Measurements from ENCODE around the gene SFR1.

The SFR1 gene, protein sequence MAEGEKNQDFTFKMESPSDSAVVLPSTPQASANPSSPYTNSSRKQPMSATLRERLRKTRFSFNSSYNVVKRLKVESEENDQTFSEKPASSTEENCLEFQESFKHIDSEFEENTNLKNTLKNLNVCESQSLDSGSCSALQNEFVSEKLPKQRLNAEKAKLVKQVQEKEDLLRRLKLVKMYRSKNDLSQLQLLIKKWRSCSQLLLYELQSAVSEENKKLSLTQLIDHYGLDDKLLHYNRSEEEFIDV

DNA sequence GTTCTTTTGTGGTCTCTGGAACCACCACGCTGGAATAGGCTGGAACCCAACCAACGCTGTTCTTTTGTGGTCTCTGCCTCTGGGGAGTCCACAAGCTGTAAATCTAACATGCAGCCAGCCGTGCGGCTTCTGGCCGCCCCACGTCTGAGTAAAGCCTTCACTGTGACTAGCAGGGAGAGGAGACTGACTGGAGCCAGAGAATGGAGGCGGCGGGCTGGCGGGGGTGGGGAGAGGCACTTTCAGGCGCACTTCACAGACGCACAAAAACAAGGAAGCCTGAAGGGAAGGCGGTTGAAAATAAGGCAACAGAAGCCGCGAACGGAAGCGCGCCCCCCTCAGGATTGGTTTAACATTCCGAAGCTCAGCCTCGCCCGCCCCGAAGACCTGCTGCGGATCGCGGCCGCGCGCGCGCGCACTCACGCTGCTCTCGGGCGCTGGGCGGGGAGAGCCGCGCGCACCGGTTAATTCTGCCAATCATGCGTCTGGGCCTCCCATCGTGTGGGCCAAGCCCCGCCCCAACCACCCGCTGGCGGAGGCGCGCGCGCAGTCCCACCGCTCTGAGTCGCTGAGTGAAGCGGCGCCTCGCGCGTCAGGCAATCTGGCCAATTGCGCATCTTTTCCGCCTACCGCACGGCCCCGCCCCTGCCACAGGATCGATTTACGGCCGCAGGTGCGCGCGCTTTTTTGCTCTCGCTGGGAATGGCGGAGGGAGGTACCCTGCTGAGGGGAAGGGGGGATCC lies at the start of gene SFR1:
SFR1 (plus strand) TSS at position 687 of the 740 bp plus-strand sequence; CDS start at position 700, 13 bp downstream.
- peak; percentile 99 for DNase-seq (ENCODE audit: low spot score)

DNA sequence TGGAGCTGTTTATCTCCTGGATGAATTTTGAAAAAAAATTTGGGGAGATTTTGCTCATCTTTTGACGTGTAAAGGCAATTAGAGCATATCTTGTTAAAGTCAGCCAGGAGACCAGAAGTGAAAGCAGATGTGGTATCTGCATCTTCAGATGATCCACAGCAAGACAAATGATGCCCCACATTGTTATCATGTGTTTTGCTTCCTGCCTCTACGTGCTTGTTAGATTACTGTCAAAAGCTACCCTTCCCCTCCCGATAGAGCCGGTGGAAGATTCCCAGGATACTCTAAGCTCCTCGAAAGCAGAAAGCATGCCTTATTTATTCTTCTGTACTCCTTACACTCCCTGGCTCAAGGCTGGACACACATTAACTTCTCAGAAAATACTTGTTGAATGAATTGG lies 49.2 kb upstream of the SFR1 start:
- DNase-seq (ENCODE audit: low spot score), result no peak

DNA sequence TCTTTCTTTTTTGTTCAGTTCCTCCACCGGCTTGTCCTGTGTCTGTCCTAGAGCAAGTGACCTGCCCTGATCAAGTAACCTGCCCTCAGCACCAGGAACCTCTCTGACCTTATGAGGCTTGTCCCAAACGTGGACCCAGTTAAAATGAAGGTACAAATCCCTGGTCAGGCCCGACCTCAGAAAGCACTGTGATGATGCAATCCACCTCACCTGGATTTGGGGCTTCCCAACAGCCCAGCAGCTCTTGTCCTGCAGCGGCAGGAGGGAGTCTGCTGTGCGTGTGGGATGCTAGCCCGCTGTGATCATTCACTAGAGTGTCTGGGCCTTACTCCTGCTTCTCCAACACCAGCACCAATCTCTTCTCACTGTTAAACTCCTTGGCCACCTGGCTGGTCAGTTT lies 47.5 kb upstream of the SFR1 start:
- DNase-seq (ENCODE audit: low spot score), result no peak

DNA sequence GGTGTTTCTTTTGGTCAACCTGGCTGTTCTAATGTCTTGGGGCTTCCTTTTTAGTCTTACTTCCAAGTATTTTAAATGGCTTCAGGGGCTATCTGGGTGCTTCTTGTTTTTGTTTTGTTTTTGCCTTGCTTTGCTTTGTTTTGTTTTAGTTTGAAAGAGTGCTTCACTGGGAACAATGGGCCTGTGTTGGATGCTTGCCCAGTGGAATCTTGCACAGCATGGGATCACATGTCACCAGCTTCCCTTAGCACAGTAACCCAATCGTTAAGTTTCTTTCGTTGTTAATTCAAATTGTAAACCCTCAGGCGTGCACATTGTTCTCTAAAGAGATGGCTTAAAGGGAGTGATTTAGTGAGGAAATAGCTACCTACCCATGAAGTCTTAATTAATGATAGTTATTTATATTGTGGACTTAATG lies 45.2 kb upstream of the SFR1 start:
- DNase-seq (ENCODE audit: low spot score), result no peak

DNA sequence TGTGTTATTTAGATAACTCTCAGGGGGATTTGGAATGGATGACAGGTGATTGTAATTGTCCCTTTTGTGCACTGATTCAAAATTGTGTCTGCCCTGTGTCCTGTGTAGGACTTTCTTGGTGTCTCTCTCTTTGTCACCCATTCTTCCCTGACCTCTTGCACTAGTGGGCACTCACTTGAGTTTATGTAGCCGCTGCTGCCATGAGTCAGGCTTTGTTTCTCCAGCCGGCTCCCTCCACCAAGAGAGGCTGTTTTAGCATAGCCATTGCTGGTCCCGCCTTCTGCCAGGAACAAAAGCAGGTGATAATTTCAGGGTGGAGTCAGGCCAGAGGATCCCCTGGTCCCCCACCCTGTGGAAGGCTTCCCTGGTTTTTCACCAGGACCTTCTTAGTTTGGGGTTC lies 44.7 kb upstream of the SFR1 start:
- DNase-seq (ENCODE audit: low spot score), result no peak

DNA sequence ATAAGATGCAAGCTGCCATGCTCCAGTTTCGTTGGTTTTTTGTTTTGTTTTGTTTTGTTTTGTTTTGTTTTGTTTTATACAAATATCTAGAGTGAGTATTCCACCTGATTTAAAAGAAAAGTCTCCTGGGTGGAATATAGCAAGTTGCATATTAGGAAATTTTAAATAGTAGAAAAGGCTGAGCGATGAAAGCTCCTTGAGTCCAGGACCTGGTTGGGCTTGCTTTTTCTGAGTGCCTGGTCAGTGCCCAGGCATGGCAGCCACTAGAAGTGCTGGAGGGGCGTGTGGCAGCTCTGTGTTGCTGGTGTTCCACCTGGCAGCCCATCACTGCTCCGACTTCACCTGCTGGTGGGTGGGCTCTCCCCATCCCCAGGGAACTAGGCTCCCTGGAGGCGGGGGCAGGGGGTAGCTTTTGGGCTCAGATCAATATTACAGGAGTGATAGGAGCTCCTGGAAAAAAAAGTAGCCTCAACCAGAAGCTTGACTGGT lies 44.3 kb upstream of the SFR1 start:
- DNase-seq (ENCODE audit: low spot score), result no peak

DNA sequence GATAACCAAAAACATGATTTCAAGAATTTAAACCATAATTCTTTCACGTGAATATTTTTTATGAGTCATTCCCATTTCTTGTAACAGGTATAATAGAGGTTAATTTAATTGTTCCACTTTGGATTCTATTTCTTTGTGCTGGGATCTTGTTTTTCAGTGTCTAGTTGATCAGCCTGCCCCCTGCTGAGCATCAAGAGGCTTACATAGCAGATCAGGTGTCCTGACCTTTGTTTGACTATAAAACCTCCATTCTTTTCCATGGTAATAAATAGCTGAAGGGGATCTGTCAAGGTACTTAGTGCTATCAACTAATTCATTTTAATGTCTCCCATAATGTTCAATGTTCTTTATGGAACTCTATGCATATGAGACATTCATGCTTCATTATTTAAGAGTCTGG lies 41.2 kb upstream of the SFR1 start:
- DNase-seq (ENCODE audit: low spot score), result peak; percentile 26

DNA sequence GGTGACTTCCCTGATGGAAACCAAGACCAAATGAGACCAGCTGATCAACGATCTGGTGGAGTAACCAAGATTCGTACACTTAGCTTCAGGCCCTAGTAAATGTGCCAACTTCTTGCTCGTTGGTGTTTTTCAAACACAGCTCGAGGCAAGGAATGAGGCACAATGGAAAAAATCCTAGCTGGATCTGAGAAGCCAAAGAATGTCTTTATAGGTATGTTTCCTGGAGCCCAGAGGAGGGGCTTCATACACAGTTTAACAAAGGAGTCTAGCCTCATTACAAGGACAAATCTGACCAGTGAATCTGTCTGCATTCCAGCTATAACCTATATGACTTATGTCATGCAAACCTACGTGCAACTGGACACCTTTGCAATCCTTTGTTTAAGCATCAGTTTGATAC lies 40.0 kb upstream of the SFR1 start:
- DNase-seq (ENCODE audit: low spot score), result no peak

DNA sequence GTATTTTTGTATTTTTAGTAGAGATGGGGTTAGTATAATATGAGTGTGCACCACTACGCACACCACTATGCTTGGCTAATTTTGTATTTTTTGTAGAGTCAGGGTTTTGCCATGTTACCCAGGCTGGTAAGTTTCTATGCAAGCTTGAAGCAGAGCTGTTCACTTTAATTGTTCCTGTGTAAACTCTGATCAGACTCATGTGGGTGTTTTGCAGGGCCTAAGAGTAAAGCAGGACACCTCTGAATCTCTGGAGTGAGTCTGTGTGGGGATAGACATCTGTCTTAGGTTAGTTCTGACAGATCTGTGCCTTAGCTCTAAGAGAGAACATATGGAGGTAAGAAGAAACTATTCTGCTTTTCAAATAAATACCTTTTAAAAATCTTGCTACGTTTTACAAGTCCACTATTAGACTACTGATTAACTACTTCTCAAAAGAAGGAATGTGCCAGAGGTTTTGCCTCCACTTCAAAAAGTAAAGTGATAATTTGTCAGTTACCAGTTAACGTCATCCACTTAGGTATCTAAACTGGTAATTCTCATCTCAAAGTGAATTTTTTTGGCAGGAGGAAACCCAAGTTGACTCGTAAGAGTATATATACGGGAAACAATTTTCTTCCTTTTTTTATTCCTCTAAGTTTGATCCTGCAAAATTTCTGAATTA lies 37.4 kb upstream of the SFR1 start:
- no peak for DNase-seq (ENCODE audit: low spot score)

DNA sequence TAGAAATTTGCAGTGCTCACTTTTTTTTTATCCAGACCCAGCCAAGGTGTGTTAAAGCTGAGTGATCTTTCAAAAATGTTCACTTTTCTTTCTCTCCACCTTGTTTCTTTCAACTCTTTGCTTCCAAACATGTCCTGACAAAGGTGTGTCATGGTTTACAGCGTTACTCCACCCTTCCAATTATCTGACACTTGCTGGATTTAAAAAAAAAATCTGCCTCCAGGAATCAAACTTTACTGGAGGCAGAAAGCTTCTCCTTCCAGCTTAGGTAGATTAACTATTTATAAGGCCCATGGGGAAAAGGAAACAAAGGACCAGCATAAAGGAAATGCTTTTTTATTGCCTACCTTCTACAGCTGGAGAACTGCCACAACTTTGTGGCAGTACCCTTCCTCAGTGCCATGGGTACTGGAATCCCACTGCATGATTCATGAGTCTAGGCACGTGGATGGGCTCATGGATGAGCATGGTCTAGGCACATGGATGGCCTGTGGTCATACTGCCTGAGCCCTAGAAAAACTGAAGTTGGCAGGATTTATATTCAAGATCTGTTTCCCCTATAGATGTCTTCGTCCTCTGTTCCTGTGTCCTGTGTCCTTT lies 36.1 kb upstream of the SFR1 start, which contains the start of gene COL17A1:
COL17A1 (minus strand) TSS at position 80 of the 600 bp plus-strand sequence. CDS start 5,207 bp downstream, outside the sequence.
- no peak for DNase-seq (ENCODE audit: low spot score)

DNA sequence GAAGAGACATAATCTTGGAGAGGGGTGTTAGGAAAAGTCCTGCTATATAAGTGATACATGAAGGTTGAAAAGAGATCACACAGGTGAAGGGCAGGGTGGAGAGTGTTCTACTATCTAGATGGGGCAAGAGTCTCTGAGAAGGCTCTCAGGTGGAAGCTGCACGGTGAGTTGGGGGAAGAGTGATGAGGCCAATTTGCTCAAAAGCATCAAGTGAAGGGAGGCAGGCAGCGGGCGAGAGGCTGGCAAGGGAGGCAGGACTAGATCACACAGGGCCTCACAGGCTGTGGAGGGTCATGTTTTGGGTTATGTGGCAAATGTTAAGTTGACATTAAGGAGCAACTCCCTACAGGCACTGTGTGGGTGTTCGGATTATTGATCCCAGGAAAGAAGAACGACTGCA lies 33.7 kb upstream of the SFR1 start:
- no peak for DNase-seq (ENCODE audit: low spot score)

DNA sequence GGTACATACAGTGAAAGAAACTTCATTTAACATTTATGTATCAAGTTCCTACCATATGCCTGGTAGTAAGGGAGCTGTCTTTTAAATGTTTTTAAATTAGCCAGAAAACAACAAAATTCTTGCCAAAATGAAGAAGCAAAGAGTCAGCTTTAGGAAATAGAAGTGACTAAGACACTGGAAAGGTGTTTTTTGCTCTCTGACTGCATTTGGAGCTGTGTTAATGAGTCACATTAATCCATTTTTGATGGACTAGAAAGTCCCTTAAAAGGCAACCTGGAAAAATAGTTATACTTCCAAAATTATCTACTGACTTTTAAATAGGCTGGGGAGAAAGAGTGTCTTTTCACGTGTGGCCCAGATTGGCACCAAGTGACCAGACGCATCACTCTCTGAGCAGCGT lies 32.4 kb upstream of the SFR1 start:
- no peak for DNase-seq (ENCODE audit: low spot score)

DNA sequence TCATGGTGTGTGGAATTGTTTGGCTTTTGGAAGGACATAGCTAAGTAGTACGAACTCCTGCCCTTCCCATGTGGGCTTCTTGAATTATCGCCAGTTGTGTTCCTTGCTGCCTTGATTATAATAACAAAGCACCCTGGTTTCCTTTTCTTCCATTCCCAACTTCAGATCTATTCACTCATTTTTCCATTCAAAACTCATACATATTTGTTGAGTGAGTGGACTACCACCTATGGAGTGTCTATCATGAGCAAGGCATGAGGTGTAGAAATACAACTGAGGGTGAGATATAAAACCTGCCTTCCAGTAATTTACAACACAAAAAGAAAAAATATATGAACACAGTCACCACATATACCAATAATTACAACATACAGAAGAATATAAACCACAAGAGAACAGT lies 31.4 kb upstream of the SFR1 start:
- no peak for DNase-seq (ENCODE audit: low spot score)

DNA sequence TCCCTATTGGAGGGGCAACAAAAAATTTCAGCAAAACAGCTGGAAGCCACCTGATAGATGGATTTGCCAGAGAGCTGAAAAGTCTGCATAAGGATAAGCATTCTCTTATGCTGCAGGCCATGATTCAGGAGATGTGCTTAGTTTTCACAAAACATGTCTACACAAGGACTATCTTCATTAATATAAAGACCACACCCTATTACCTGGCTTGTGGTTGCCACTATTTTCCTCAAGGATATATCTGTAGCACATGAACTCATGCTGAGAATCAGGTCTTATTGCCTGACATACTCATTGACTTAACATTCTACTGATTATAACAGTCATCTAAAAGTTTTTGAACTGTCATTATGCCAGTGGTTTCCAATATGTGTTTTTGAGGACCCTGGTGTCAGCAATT lies 29.2 kb upstream of the SFR1 start:
- no peak for DNase-seq (ENCODE audit: low spot score)

DNA sequence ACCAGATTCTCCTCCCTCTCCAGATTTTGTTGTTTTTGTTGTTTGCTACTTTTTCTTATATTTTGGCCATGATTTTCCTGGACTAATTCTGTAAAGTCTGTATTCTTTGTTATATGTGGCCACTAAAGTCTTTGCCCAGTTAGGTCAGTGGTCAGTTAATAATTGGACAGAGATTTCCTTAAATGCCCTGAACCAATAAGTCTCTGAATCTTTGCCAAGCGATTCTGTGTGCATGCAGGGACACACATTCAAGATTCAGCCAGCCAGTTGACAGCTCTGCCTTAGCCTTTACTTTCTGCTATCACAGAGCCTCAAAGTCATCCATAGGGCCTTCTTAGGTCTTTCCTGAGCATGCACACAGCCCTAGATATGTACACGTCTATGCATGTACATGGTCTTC lies 25.3 kb upstream of the SFR1 start:
- no peak for DNase-seq (ENCODE audit: low spot score)

DNA sequence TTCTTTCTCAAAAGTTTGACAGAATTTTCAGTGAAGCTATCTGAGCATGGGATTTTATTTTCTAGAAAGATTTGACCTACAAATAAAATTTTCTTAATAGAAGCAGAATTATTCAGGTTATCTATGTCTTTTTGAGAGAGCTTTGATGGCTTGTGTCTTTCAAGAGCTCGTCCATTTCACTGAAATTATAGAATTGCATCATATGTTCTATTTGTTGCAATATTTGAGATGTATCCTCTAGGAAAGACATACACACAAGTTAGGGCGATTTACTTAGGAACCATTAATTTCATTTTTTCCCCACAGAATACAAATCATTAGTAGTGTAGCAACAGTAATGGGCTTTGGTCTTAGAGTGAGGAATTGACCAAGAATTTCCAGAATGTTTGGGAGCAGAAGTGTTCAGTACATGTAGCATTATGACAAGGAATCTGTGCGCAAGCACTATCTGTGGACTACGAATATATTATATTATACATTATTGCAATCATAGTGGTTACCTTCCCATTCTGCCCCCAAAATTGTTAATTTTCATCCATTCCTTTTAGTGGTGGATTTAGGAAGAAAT lies 23.5 kb upstream of the SFR1 start:
- DNase-seq (ENCODE audit: low spot score), result no peak

DNA sequence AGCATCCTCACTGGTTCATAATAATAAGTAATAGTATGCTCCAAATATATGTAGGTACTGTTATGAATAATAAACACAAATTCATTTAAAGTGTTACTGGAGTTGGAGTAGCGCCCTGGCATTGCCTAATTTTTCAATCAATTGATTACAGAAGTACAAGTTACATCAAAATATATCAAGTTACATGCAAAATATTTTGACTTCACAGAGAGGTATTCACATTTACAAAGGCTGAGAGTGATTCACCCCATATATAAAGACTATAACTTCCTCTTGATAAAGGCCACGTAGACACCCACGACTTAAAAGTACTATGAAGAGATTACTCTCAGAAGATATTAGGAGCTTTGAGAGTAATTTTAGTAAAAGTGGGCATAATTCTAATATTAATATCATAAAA lies 22.7 kb upstream of the SFR1 start:
- DNase-seq (ENCODE audit: low spot score), result no peak

DNA sequence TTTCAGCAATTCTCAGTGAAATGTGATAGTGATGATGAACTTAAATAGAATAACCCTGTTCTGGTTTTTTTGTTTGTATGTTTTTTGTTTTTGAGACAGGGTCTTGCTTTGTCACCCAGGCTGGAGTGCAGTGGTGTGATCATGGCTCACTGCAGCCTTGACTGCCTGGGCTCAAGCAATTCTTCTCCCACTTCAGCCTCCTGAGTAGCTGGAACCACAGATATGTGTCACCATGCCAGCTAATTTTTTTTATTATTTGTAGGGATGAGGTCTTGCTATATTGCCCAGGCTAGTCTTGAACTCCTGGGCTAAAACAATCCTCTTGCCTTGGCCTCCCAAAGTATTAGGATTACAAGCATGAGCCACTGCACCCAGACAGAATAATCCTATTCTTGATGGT lies 22.0 kb upstream of the SFR1 start:
- no peak for DNase-seq (ENCODE audit: low spot score)

DNA sequence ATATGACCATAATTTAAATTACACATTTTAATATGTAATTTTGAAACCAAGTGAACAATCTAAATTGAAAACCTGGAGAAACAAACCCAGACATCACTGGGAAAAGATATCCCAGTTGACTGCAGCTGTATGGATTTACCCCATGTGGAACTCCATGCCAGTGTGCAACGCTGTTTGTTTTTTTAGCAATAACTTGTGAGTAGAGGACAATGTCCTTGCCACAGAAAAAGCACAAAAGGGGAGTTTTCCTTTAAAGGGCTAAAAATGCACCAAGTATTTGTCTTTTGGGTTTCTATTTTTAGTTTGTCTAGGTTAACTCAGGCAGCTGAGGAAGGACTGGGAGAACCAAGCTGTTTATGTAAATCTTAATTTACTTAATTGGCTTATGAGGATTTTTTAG lies 21.2 kb upstream of the SFR1 start:
- no peak for DNase-seq (ENCODE audit: low spot score)

DNA sequence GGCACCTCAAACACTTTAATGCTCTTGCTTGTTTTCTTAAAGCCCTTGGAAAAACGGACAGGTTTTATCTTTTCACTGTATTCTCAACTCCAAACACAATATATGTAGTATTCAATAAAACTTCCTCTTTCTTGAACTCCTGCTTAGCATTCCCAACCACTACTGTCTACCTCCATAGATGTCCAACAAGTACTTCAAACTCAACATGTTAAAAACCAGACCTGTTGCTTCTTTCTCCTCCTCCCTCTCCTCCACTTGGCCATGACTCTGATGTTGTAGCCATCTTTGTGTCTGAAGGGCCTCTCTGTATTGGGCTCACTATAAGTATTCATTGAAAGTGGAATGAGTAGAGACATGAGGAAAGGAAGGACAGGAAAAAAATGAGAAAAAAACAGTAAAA lies 20.1 kb upstream of the SFR1 start:
- DNase-seq (ENCODE audit: low spot score), result no peak

DNA sequence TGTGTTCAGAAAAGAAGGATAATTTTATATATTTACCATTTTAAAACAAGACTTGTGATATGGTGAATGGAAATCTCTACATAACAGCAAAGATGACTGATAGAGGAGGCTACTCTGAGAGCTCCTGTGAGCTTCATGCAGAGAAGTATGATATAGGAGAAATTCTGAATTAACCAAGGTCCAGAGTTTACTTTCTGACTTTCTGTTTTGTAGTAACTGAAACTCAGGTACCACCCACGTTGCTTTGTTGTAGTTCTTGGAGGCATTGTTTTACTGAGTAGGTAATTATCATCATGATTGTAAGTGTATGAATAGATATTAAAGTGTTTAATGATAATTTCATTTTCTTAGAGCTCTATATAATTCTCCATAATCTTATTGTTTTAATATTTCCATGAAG lies 18.0 kb upstream of the SFR1 start:
- no peak for DNase-seq (ENCODE audit: low spot score)

DNA sequence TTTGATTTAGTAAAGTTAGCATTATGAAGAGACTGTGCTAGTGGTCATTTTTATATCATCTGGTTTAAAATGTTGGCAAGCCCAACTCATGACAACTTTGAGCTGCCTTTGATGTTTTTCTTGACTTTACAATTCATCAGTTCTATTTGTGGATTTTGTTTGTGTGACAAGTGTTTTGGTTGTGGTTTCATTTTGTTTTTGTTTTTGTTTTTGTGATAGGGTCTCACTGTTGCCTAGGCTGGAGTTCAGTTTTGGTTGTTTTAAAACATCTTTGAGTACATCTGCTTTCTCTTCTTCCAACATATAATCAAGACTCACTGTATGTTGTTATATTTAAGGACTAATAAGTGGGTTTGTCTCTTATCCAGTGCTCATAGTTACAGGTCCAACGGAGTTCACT lies 17.6 kb upstream of the SFR1 start:
- no peak for DNase-seq (ENCODE audit: low spot score)
